Neuron (in vitro differentiated cells): ENCODE data around the gene CD5L.

Source experiments
- H2AFZ ChIP-seq: one replicate; pipeline ENCODE4 v1.6.1; 2013; ENCODE audit warnings: low read depth, mild to moderate bottlenecking, inconsistent platforms, low read length, moderate library complexity
- H3K27me3 ChIP-seq: one replicate; pipeline ENCODE4 v1.6.1; 2013; ENCODE audit warnings: low read length; ENCODE audit not compliant: insufficient read depth
- H3K36me3 ChIP-seq: one replicate; pipeline ENCODE4 v1.6.1; 2013; ENCODE audit warnings: low read length; ENCODE audit not compliant: insufficient read depth
- H3K4me1 ChIP-seq: one replicate; pipeline ENCODE4 v1.6.1; 2013; ENCODE audit warnings: low read length; ENCODE audit not compliant: insufficient read depth
- H3K4me3 ChIP-seq: 2 replicates; pipeline ENCODE4 v1.5.1; 2013; ENCODE audit warnings: mild to moderate bottlenecking, low read length, moderate library complexity
- H3K9me3 ChIP-seq: one replicate; pipeline ENCODE4 v1.6.1; 2013; ENCODE audit warnings: low read length

Gene CD5L

GRCh38 chr1:157785248-157785647 is 56.4 kb downstream of the CD5L start:
- H3K36me3 ChIP-seq, result no peaks in the 10 kb centered on the region
- H3K4me1 ChIP-seq, result no peaks in the 10 kb centered on the region
- no peaks in the 10 kb centered on the region for H3K9me3 ChIP-seq
- no peaks in the 10 kb centered on the region for H3K27me3 ChIP-seq
- no peak overlapping the region for H2AFZ ChIP-seq
- H3K4me3 ChIP-seq, result no peak overlapping the region

DNA sequence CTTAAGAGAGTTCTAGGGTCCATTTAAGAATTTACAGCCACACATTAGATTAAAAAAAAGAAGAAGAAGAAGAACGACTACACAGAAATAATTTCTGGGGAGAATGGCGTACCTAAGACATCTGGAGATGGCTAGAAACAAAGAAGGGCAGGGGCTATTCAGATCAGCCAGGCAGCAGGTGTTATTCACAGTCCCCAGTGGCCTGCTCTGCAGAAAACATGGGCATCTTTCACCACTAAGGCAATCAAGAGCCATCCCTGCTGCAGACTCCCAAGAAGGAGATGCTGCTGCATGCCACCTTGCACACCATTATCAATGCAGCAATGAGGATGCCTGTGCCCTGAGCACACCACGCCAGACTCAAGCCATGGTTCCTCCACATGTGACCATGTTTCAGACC is 56.8 kb downstream of the CD5L start:
- H2AFZ ChIP-seq, result no peak overlapping the region
- no peaks in the 10 kb centered on the region for H3K4me1 ChIP-seq
- H3K27me3 ChIP-seq, result no peaks in the 10 kb centered on the region
- no peaks in the 10 kb centered on the region for H3K9me3 ChIP-seq
- no peaks in the 10 kb centered on the region for H3K36me3 ChIP-seq
- H3K4me3 ChIP-seq, result no peak overlapping the region

- H3K27me3 ChIP-seq, result no peaks in the 10 kb centered on the region
- no peak overlapping the region for H2AFZ ChIP-seq
- H3K4me3 ChIP-seq, result no peak overlapping the region
- H3K4me1 ChIP-seq, result no peaks in the 10 kb centered on the region
- no peaks in the 10 kb centered on the region for H3K36me3 ChIP-seq
- H3K9me3 ChIP-seq, result no peaks in the 10 kb centered on the region
Measured at GRCh38 chr1:157782931-157783330, 58.7 kb downstream of the CD5L start.

DNA sequence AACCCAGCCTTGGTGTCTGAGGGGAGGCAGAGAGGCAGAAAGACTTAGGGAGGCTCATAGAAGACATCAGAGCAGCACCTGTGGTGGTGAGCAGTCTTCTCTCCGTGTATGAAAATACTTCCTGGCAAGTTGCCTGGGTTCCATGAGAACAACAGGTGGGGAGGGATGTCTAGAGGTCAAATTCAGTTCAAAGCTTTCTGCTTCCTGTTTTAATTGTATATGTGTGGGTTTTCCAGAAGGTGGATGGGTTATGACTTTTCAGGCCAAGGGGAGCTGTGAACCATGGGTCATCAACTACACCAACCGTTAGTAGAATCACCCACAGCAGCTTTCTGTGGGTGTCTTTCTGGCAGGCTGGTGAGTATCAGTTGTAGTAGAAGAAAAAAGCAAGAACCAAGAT is 60.6 kb downstream of the CD5L start:
- no peak overlapping the region for H3K4me3 ChIP-seq
- no peaks in the 10 kb centered on the region for H3K36me3 ChIP-seq
- H3K9me3 ChIP-seq, result no peaks in the 10 kb centered on the region
- no peaks in the 10 kb centered on the region for H3K27me3 ChIP-seq
- H2AFZ ChIP-seq, result no peak overlapping the region
- no peaks in the 10 kb centered on the region for H3K4me1 ChIP-seq
